NCI-H128 (cell line): ENCODE results near the gene EXOC4.

Experiments used
- DNase-seq: peaks from one replicate; lab custom pipeline; 2025; ENCODE audit not compliant: unreplicated experiment; lab: John Stamatoyannopoulos, UW

EXOC4 gene

GRCh38 chr7:133693281-133693680, 440.4 kb downstream of the EXOC4 start:
- DNase-seq, result no peak

- no peak for DNase-seq
Observed at GRCh38 chr7:133696056-133696455, 443.2 kb downstream of the EXOC4 start.

GRCh38 chr7:133697585-133697984, 444.7 kb downstream of the EXOC4 start:
- DNase-seq, result no peak

GRCh38 chr7:133698127-133698526, 445.2 kb downstream of the EXOC4 start:
- DNase-seq, result no peak

- no peak for DNase-seq
Observed at GRCh38 chr7:133699386-133699785, 446.5 kb downstream of the EXOC4 start.

GRCh38 chr7:133702078-133702477, 449.2 kb downstream of the EXOC4 start:
- no peak for DNase-seq

- no peak for DNase-seq
Observed at GRCh38 chr7:133702960-133703359, 450.1 kb downstream of the EXOC4 start.

- no peak for DNase-seq
Observed at GRCh38 chr7:133703547-133703946, 450.7 kb downstream of the EXOC4 start.

- DNase-seq, result no peak
Observed at GRCh38 chr7:133704453-133704852, 451.6 kb downstream of the EXOC4 start.

GRCh38 chr7:133705596-133705995, 452.7 kb downstream of the EXOC4 start:
- DNase-seq, result no peak

- no peak for DNase-seq
Observed at GRCh38 chr7:133706016-133706415, 453.1 kb downstream of the EXOC4 start.

- DNase-seq, result no peak
Observed at GRCh38 chr7:133709036-133709880, 456.4 kb downstream of the EXOC4 start.

GRCh38 chr7:133712544-133712943, 459.7 kb downstream of the EXOC4 start:
- no peak for DNase-seq

- DNase-seq, result no peak
Observed at GRCh38 chr7:133714654-133715053, 461.8 kb downstream of the EXOC4 start.

GRCh38 chr7:133718131-133718530, 465.3 kb downstream of the EXOC4 start:
- DNase-seq, result no peak

GRCh38 chr7:133723044-133723443, 470.2 kb downstream of the EXOC4 start:
- DNase-seq, result no peak

GRCh38 chr7:133724148-133724547, 471.3 kb downstream of the EXOC4 start:
- DNase-seq, result no peak

- DNase-seq, result no peak
Observed at GRCh38 chr7:133724694-133725093, 471.8 kb downstream of the EXOC4 start.

GRCh38 chr7:133727476-133728214, 474.8 kb downstream of the EXOC4 start:
- no peak for DNase-seq

- DNase-seq, result no peak
Observed at GRCh38 chr7:133730360-133730759, 477.5 kb downstream of the EXOC4 start.

- DNase-seq, result no peak
Observed at GRCh38 chr7:133733401-133733800, 480.5 kb downstream of the EXOC4 start.

GRCh38 chr7:133735222-133735621, 482.3 kb downstream of the EXOC4 start:
- DNase-seq, result no peak
